Measurements from ENCODE around the gene ANGPTL7. TPM values are rescaled to one million over a fixed set of nuclear protein-coding genes. Genes with fewer than 3 reads are reported as not detected.

Gene ANGPTL7
- total RNA-seq, 4 donors from 2014 or later, result 11.0 to 38.7 (median 16.9) TPM

- ATAC-seq (ENCODE audit: low FRiP score) (no peak), DNase-seq (ENCODE audit: low spot score) (no peak)
- no peak for TF ChIP-seq CTCF (IDR thresholded peaks at IDR 0.05)
These were observed 49.2 kb downstream of the ANGPTL7 start for GRCh38 chr1:11238311-11238710.

- no peak for TF ChIP-seq CTCF (IDR thresholded peaks at IDR 0.05)
- ATAC-seq (ENCODE audit: low FRiP score) (no peak), DNase-seq (ENCODE audit: low spot score) (no peak)
These were observed 56.1 kb downstream of the ANGPTL7 start for GRCh38 chr1:11245248-11245647.

Small RNA genes within 50 kb of the gene (small RNA-seq; reads per million reads assigned to genes)
- gene RNU6-291P, result not detected
- not detected for gene RNU6-537P
- gene RPL39P6, result not detected

Other genes with a start within 250 kb of the ANGPTL7 start
- gene TARDBP, start 176.7 kb upstream of the ANGPTL7 start, total RNA-seq, result 100 to 1,000 TPM in 2 of 4 donors, 10 to 100 TPM in 2; 73.8 to 188 (median 124) TPM
- under 1 TPM in 1 of 4 donors, not detected in 3; 0.19 TPM for gene MASP2, start 142.1 kb upstream of the ANGPTL7 start, total RNA-seq
- gene SRM, start 129.3 kb upstream of the ANGPTL7 start, total RNA-seq, result 100 to 1,000 TPM in 1 of 4 donors, 10 to 100 TPM in 3; 37.5 to 143 (median 53.8) TPM
- 10 to 100 TPM; 39.7 to 65.4 (median 56.9) TPM for gene EXOSC10, start 89.5 kb upstream of the ANGPTL7 start, total RNA-seq
- gene MTOR, start 73.2 kb downstream of the ANGPTL7 start, total RNA-seq, result 10 to 100 TPM; 38.0 to 48.2 (median 43.6) TPM
- gene UBIAD1, start 83.8 kb downstream of the ANGPTL7 start, total RNA-seq, result 10 to 100 TPM in 3 of 4 donors, 1 to 10 TPM in 1; 9.3 to 28.2 (median 12.2) TPM

Measured in omental fat pad (tissue), 4 donors.